ENCODE data around the gene ULBP2.
"Not testable (repeated sequence)": the region's sequence is repeated elsewhere in the genome, so short reads cannot be mapped to it uniquely, and the experiment has no call there.

Gene ULBP2

GRCh38 chr6:149941583-149942460 lies at the start of gene ULBP2:
Gene ULBP2, plus strand, starts transcription at chr6:149942014. Its CDS starts 59 bp downstream, at chr6:149942073.
- DNase-seq: peak; percentile 82 to 93

- DNase-seq: no peak
These were observed 46.7 kb upstream of the ULBP2 start for GRCh38 chr6:149895048-149895590.

GRCh38 chr6:149895833-149896271 lies 46.0 kb upstream of the ULBP2 start:
- DNase-seq: peak in 1 of 2 experiments; percentile 31

- DNase-seq: no peak
These were observed 45.3 kb upstream of the ULBP2 start for GRCh38 chr6:149896491-149896890.

GRCh38 chr6:149897015-149897697 lies 44.7 kb upstream of the ULBP2 start:
- DNase-seq: no peak

GRCh38 chr6:149897855-149898744 lies 43.7 kb upstream of the ULBP2 start, which contains the start of gene RAET1E:
Gene RAET1E, minus strand, starts transcription at chr6:149898113. Its CDS starts 7,212 bp downstream, at chr6:149890901.
- no peak for DNase-seq

GRCh38 chr6:149898966-149899365 lies 42.8 kb upstream of the ULBP2 start:
- DNase-seq: no peak

GRCh38 chr6:149899486-149899885 lies 42.3 kb upstream of the ULBP2 start:
- DNase-seq: no peak

- no peak for DNase-seq
These were observed 41.7 kb upstream of the ULBP2 start for GRCh38 chr6:149899926-149900619.

- no peak for DNase-seq
These were observed 41.0 kb upstream of the ULBP2 start for GRCh38 chr6:149900620-149901443.

GRCh38 chr6:149901444-149902140 lies 40.2 kb upstream of the ULBP2 start:
- DNase-seq: no peak

- no peak for DNase-seq
These were observed 37.7 kb upstream of the ULBP2 start for GRCh38 chr6:149903938-149904611.

- DNase-seq: no peak
These were observed 37.0 kb upstream of the ULBP2 start for GRCh38 chr6:149904661-149905370.

GRCh38 chr6:149905371-149905910 lies 36.4 kb upstream of the ULBP2 start:
- no peak for DNase-seq

- DNase-seq: no peak
These were observed 35.9 kb upstream of the ULBP2 start for GRCh38 chr6:149905911-149906371.

- DNase-seq: no peak
These were observed 35.4 kb upstream of the ULBP2 start for GRCh38 chr6:149906405-149906804.

- DNase-seq: no peak
These were observed 34.5 kb upstream of the ULBP2 start for GRCh38 chr6:149907317-149907716.

GRCh38 chr6:149908480-149908879 lies 33.3 kb upstream of the ULBP2 start:
- not testable (repeated sequence) for DNase-seq

Data from stimulated activated CD4-positive, alpha-beta T cell treated with anti-CD3 and anti-CD28 coated beads, Interleukin-4, amount 100 ng/mL, for 4 hours (primary cell).